Peyer's patch (tissue), 4 donors: Measurements from ENCODE around the gene WDR48.

ENCODE experiments used
- POLR2A ChIP-seq, 2 donors: fragments of 450-650 bp; IDR thresholded peaks; one replicate each; pipeline ENCODE4 v1.5.1; 2017; ENCODE audit warnings: antibody characterized with exemption in 2 of 2, mild to moderate bottlenecking in 2 of 2, moderate library complexity in 2 of 2
- TF ChIP-seq, protein P1 (sequence below), 6 experiments: fragments of 450-650 bp in 4 of 6; fragments of 200-600 bp in 2 of 6; sonication (generic) in 1 of 6; IDR thresholded peaks; one replicate each; pipeline ENCODE4 v1.5.1; 2017 to 2019; ENCODE audit warnings: antibody characterized with exemption in 6 of 6, mild to moderate bottlenecking in 3 of 6, moderate library complexity in 1 of 6

- TF ChIP-seq, protein P1, sequence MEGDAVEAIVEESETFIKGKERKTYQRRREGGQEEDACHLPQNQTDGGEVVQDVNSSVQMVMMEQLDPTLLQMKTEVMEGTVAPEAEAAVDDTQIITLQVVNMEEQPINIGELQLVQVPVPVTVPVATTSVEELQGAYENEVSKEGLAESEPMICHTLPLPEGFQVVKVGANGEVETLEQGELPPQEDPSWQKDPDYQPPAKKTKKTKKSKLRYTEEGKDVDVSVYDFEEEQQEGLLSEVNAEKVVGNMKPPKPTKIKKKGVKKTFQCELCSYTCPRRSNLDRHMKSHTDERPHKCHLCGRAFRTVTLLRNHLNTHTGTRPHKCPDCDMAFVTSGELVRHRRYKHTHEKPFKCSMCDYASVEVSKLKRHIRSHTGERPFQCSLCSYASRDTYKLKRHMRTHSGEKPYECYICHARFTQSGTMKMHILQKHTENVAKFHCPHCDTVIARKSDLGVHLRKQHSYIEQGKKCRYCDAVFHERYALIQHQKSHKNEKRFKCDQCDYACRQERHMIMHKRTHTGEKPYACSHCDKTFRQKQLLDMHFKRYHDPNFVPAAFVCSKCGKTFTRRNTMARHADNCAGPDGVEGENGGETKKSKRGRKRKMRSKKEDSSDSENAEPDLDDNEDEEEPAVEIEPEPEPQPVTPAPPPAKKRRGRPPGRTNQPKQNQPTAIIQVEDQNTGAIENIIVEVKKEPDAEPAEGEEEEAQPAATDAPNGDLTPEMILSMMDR (IDR thresholded peaks at IDR 0.05), result no peak
- no peak for TF ChIP-seq POLR2A (IDR thresholded peaks at IDR 0.05)
Measured at GRCh38 chr3:39128951-39129350, 77.1 kb downstream of the WDR48 start.
